ENCODE data around the gene SHC3.

Gene SHC3

GRCh38 chr9:88976890-88977257 lies 201.7 kb downstream of the SHC3 start:
- no peaks in the 10 kb centered on the region for H3K27me3 ChIP-seq (ENCODE audit: insufficient read depth, poor library complexity, severe bottlenecking)
- H3K4me3 ChIP-seq (ENCODE audit: severe bottlenecking) = no peak overlapping the region
- ATAC-seq (ENCODE audit: low read depth) = no peak
- no peak for DNase-seq (ENCODE audit: low spot score)
- no peaks in the 10 kb centered on the region for H3K9me3 ChIP-seq (ENCODE audit: severe bottlenecking)
- H3K36me3 ChIP-seq (ENCODE audit: low read depth) = no peaks in the 10 kb centered on the region
- no peak for TF ChIP-seq CTCF (IDR thresholded peaks at IDR 0.05; ENCODE audit: poor library complexity, severe bottlenecking)
- H3K27ac ChIP-seq (ENCODE audit: poor library complexity, severe bottlenecking) = no peak overlapping the region
- H3K4me1 ChIP-seq (ENCODE audit: insufficient read depth, poor library complexity, severe bottlenecking) = no peaks in the 10 kb centered on the region

GRCh38 chr9:88975966-88976889 lies 202.4 kb downstream of the SHC3 start:
- no peaks in the 10 kb centered on the region for H3K4me1 ChIP-seq (ENCODE audit: insufficient read depth, poor library complexity, severe bottlenecking)
- H3K36me3 ChIP-seq (ENCODE audit: low read depth) = no peaks in the 10 kb centered on the region
- TF ChIP-seq CTCF (IDR thresholded peaks at IDR 0.05; ENCODE audit: poor library complexity, severe bottlenecking) = no peak
- ATAC-seq (ENCODE audit: low read depth) (no peak), DNase-seq (ENCODE audit: low spot score) (no peak)
- no peak overlapping the region for H3K4me3 ChIP-seq (ENCODE audit: severe bottlenecking)
- H3K27me3 ChIP-seq (ENCODE audit: insufficient read depth, poor library complexity, severe bottlenecking) = no peaks in the 10 kb centered on the region
- H3K27ac ChIP-seq (ENCODE audit: poor library complexity, severe bottlenecking) = no peak overlapping the region
- H3K9me3 ChIP-seq (ENCODE audit: severe bottlenecking) = no peaks in the 10 kb centered on the region

GRCh38 chr9:88974641-88975040 lies 204.0 kb downstream of the SHC3 start:
- Histone ChIP-seq H3K27me3 (ENCODE audit: insufficient read depth, poor library complexity, severe bottlenecking) (no peaks in the 10 kb centered on the region), H3K4me3 (ENCODE audit: severe bottlenecking) (no peak overlapping the region), H3K4me1 (ENCODE audit: insufficient read depth, poor library complexity, severe bottlenecking) (no peaks in the 10 kb centered on the region), H3K27ac (ENCODE audit: poor library complexity, severe bottlenecking) (no peak overlapping the region), H3K9me3 (ENCODE audit: severe bottlenecking) (no peaks in the 10 kb centered on the region), H3K36me3 (ENCODE audit: low read depth) (no peaks in the 10 kb centered on the region)
- no peak for ATAC-seq (ENCODE audit: low read depth)
- TF ChIP-seq CTCF (IDR thresholded peaks at IDR 0.05; ENCODE audit: poor library complexity, severe bottlenecking) = no peak
- DNase-seq (ENCODE audit: low spot score) = no peak

GRCh38 chr9:88973281-88974045 lies 205.2 kb downstream of the SHC3 start:
- DNase-seq (ENCODE audit: low spot score) (no peak), ATAC-seq (ENCODE audit: low read depth) (peak; percentile 35; the same call in 2 of the 3 replicates)
- TF ChIP-seq CTCF (IDR thresholded peaks at IDR 0.05; ENCODE audit: poor library complexity, severe bottlenecking) = no peak

More at GRCh38 chr9:88973281-88974045, 205.2 kb downstream of the SHC3 start:
- H3K27ac ChIP-seq (ENCODE audit: poor library complexity, severe bottlenecking) = no peak overlapping the region
- H3K27me3 ChIP-seq (ENCODE audit: insufficient read depth, poor library complexity, severe bottlenecking) = no peaks in the 10 kb centered on the region
- H3K9me3 ChIP-seq (ENCODE audit: severe bottlenecking) = no peaks in the 10 kb centered on the region
- no peaks in the 10 kb centered on the region for H3K4me1 ChIP-seq (ENCODE audit: insufficient read depth, poor library complexity, severe bottlenecking)
- H3K36me3 ChIP-seq (ENCODE audit: low read depth) = no peaks in the 10 kb centered on the region
- no peak overlapping the region for H3K4me3 ChIP-seq (ENCODE audit: severe bottlenecking)

Measured in RWPE2 (cell line).